ENCODE data around the gene LINGO3.

DNA sequence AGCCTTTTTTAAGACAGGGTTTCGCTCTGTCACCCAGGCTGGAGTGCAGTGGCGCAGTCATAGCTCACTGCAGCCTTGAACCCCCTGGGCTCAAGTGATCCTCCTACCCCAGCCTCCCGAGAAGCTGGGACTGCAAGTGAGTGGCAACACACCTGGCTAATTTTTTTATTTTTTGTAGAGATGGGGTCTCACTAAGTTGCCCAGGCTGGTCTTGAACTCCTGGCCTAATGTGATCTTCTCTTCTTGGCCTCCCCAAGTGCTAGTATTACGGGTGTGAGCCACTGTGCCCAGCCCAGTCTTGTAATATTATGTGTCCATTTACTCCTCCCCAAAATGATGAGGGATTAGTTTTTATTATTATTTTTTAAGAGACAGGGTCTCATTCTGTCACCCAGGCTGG is 3.1 kb upstream of the LINGO3 start:
- TF ChIP-seq EZH2 (IDR thresholded peaks at IDR 0.05; ENCODE audit: borderline replicate concordance, insufficient read depth, low read depth, low read length, poor library complexity, severe bottlenecking) = no peak
- TF ChIP-seq, protein P1, sequence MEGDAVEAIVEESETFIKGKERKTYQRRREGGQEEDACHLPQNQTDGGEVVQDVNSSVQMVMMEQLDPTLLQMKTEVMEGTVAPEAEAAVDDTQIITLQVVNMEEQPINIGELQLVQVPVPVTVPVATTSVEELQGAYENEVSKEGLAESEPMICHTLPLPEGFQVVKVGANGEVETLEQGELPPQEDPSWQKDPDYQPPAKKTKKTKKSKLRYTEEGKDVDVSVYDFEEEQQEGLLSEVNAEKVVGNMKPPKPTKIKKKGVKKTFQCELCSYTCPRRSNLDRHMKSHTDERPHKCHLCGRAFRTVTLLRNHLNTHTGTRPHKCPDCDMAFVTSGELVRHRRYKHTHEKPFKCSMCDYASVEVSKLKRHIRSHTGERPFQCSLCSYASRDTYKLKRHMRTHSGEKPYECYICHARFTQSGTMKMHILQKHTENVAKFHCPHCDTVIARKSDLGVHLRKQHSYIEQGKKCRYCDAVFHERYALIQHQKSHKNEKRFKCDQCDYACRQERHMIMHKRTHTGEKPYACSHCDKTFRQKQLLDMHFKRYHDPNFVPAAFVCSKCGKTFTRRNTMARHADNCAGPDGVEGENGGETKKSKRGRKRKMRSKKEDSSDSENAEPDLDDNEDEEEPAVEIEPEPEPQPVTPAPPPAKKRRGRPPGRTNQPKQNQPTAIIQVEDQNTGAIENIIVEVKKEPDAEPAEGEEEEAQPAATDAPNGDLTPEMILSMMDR (IDR thresholded peaks at IDR 0.05) = no peak
